Natural killer cell (primary cell): ENCODE results near the gene CYP4F8. TPM values are rescaled to one million over a fixed set of nuclear protein-coding genes. Genes with fewer than 3 reads are reported as not detected.
"Not testable (repeated sequence)": the region's sequence is repeated elsewhere in the genome, so short reads cannot be mapped to it uniquely, and the experiment has no call there.

ENCODE experiments used
- ATAC-seq, 3 donors: fragments of 150-1000 bp in 2 of 3; fragments of 200-7000 bp in 1 of 3; cut with Tn5 transposase; 1 replicate in 1 of 3; 2 replicates in 2 of 3; pipeline ENCODE4 v1.10.0; 2021; ENCODE audit warnings: mild to moderate bottlenecking in 2 of 3, moderate library complexity in 2 of 3
- DNase-seq, 2 donors: peaks; one replicate each; pipeline versions ENCODE4 v3.0.0 to v3.0.0-alpha.2; 2013 to 2021; ENCODE audit warnings: mixed read lengths in 1 of 2
- H3K27ac ChIP-seq: one replicate; pipeline ENCODE4 v1.5.1; 2013; ENCODE audit warnings: mild to moderate bottlenecking, low read length
- H3K27me3 ChIP-seq: one replicate; pipeline ENCODE4 v1.6.1; 2013; ENCODE audit warnings: low read length; ENCODE audit not compliant: control insufficient read depth, insufficient read depth
- H3K36me3 ChIP-seq: one replicate; pipeline ENCODE4 v1.6.1; 2013; ENCODE audit warnings: low read length; ENCODE audit not compliant: control insufficient read depth, insufficient read depth
- H3K4me1 ChIP-seq: one replicate; pipeline ENCODE4 v1.6.1; 2013; ENCODE audit warnings: low read length; ENCODE audit not compliant: control insufficient read depth, insufficient read depth
- H3K4me3 ChIP-seq: one replicate; pipeline ENCODE4 v1.5.1; 2013; ENCODE audit warnings: low read length
- H3K9me3 ChIP-seq: one replicate; pipeline ENCODE4 v1.6.1; 2013; ENCODE audit warnings: low read length; ENCODE audit not compliant: control insufficient read depth, insufficient read depth
- H3K27ac Mint-ChIP-seq, 2 donors: one replicate each; pipeline ENCODE4 v1.8.0; 2022; ENCODE audit warnings: mild to moderate bottlenecking in 2 of 2, mixed read lengths in 2 of 2, moderate library complexity in 1 of 2
- H3K27me3 Mint-ChIP-seq, 2 donors: one replicate each; pipeline ENCODE4 v1.8.0; 2022; ENCODE audit warnings: low read depth in 2 of 2, mixed read lengths in 2 of 2
- H3K36me3 Mint-ChIP-seq: one replicate; pipeline ENCODE4 v1.8.0; 2022; ENCODE audit warnings: mixed read lengths
- H3K4me1 Mint-ChIP-seq, 2 donors: one replicate each; pipeline ENCODE4 v1.8.0; 2022; ENCODE audit warnings: mixed read lengths in 2 of 2
- H3K4me3 Mint-ChIP-seq: one replicate; pipeline ENCODE4 v1.8.0; 2022; ENCODE audit warnings: mild to moderate bottlenecking, moderate library complexity, mixed read lengths
- H3K9me3 Mint-ChIP-seq, 2 donors: one replicate each; pipeline ENCODE4 v1.8.0; 2022; ENCODE audit warnings: mixed read lengths in 2 of 2
- WGBS: methylation state at CpG from one replicate; pipeline ENCODE4 v1.1.7; 2013; ENCODE audit warnings: missing lambda C conversion rate; ENCODE audit not compliant: insufficient coverage; 5-methylcytosine and 5-hydroxymethylcytosine counted together
- intact Hi-C: fragments of 100-400 bp; cut with micrococcal nuclease; formaldehyde crosslinking; loops from one replicate; pipeline ENCODE4 v1.14.2; 2022
- total RNA-seq, 4 donors: library from RNA; stranded (reverse); fragments of 120-200 nt in 1 of 4; gene quantifications; one replicate each; pipeline versions ENCODE4 v1.2.3 to v1.2.4, GENCODE V29; 2013 to 2022
- TF ChIP-seq, protein P1 (sequence below): fragments of 200-600 bp; IDR thresholded peaks from one replicate; pipeline ENCODE4 v1.8.0; 2022; ENCODE audit warnings: antibody characterized with exemption

CYP4F8 gene
- total RNA-seq, 3 donors from 2014 or later (not counting 1 experiment from before 2014, with no cell fraction given): not detected

DNA sequence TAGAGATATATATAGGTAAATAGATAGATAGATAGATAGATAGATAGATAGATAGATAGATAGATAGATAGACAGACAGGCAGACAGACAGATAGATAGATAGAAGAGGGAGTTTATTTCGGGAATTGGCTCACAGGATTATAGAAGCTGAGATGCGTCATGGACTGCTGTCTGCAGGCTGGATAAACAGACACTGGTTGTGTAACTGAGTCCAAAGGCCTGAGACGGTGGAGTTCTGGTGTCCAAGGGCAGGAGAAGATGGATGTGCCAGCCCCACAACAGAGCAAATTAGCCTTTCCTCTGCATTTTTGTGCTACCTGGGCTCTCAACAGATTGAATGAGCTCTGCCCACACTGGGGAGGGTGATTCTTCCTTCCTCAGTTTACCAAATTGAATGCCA lies 28.4 kb downstream of the CYP4F8 start:
- Histone ChIP-seq H3K9me3 (no peaks in the 10 kb centered on the region), H3K27ac (no peak overlapping the region), H3K4me3 (no peak overlapping the region), H3K36me3 (no peaks in the 10 kb centered on the region), H3K4me1 (peaks cover 13% of the 10 kb centered on the region), H3K27me3 (no peaks in the 10 kb centered on the region)
- H3K36me3 Mint-ChIP-seq: no peaks in the 10 kb centered on the region
- TF ChIP-seq, protein P1, sequence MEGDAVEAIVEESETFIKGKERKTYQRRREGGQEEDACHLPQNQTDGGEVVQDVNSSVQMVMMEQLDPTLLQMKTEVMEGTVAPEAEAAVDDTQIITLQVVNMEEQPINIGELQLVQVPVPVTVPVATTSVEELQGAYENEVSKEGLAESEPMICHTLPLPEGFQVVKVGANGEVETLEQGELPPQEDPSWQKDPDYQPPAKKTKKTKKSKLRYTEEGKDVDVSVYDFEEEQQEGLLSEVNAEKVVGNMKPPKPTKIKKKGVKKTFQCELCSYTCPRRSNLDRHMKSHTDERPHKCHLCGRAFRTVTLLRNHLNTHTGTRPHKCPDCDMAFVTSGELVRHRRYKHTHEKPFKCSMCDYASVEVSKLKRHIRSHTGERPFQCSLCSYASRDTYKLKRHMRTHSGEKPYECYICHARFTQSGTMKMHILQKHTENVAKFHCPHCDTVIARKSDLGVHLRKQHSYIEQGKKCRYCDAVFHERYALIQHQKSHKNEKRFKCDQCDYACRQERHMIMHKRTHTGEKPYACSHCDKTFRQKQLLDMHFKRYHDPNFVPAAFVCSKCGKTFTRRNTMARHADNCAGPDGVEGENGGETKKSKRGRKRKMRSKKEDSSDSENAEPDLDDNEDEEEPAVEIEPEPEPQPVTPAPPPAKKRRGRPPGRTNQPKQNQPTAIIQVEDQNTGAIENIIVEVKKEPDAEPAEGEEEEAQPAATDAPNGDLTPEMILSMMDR: no peak
- no peak overlapping the region for H3K4me3 Mint-ChIP-seq
- no peak overlapping the region for H3K27ac Mint-ChIP-seq
- H3K9me3 Mint-ChIP-seq: no peaks in the 10 kb centered on the region
- intact Hi-C loops: no loop called here
- no peak for DNase-seq
- ATAC-seq: no peak
- peaks cover 2 to 6% of the 10 kb centered on the region in 2 donors for H3K27me3 Mint-ChIP-seq
- WGBS: 88% methylated on average over 3 of the region's 3 CpGs
- H3K4me1 Mint-ChIP-seq: no peaks in the 10 kb centered on the region

DNA sequence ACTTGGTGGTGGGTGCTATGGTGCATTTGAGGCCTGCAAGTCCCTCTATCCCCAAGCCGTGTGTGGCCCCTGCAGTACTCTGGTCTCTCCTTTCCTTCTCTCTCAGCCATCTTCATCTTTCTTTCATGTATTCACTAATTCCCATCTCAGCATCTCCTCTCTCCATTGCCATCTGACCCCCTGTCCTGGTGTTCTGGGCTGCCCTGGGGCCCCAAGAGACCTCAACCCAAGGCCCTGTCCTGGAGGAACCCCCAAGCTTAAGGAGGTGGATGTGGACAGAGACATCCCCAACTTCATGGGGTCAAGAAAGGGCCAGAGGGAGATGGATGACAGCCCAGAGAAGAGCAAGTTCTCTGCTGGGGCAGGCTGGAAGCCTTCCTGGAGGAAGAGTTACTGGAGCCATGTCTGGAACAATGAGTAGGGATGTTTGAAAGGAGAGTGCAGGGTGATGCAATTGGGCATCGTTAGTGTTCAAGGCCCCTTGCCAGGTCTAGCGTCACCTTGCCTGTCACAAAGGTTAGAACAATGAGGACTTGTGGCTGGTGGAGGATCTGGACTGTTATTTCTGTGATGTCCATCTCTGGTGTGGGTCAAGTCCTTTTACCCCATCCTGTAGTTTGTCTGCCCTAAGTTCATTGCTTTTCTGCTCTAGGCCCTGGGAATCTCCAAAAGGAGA lies 29.2 kb downstream of the CYP4F8 start:
- no peaks in the 10 kb centered on the region for H3K36me3 Mint-ChIP-seq
- Histone ChIP-seq H3K36me3 (no peaks in the 10 kb centered on the region), H3K4me1 (peaks cover 13% of the 10 kb centered on the region), H3K4me3 (no peak overlapping the region), H3K27ac (no peak overlapping the region), H3K27me3 (no peaks in the 10 kb centered on the region), H3K9me3 (no peaks in the 10 kb centered on the region)
- no peaks in the 10 kb centered on the region for H3K9me3 Mint-ChIP-seq
- intact Hi-C loops: no loop called here
- H3K4me1 Mint-ChIP-seq: no peaks in the 10 kb centered on the region
- TF ChIP-seq, protein P1: no peak
- no peak overlapping the region for H3K4me3 Mint-ChIP-seq
- DNase-seq (no peak), ATAC-seq (no peak)
- WGBS: 88% methylated on average over 3 of the region's 3 CpGs
- H3K27me3 Mint-ChIP-seq: peaks cover 2 to 6% of the 10 kb centered on the region in 2 donors
- H3K27ac Mint-ChIP-seq: no peak overlapping the region

DNA sequence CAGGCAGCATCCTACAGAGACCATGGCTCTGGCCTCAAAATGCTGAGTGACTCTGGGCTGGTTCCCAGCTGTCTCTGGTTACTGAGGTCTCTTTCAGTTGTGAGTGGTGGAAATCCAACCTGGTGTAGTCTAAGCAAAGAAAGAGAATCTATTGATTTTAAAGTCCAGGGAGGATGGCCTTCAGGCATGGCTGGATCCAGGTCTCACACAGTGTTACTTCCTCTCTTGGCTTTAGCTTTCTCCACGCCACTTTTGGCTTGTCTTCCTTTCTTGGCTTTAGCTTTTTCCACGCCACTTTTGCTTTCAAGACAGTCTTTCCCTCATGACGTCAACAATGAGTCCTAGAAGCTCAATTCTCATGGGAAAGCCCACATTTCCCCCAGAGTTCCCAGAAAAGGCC lies 29.8 kb downstream of the CYP4F8 start:
- 79% methylated on average over 3 of the region's 3 CpGs for WGBS
- intact Hi-C loops: no loop called here
- Mint-ChIP-seq H3K36me3 (no peaks in the 10 kb centered on the region), H3K4me1 (no peaks in the 10 kb centered on the region), H3K27me3 (peaks cover 2 to 6% of the 10 kb centered on the region in 2 donors), H3K4me3 (no peak overlapping the region), H3K27ac (no peak overlapping the region), H3K9me3 (no peaks in the 10 kb centered on the region)
- no peak overlapping the region for H3K4me3 ChIP-seq
- H3K36me3 ChIP-seq: no peaks in the 10 kb centered on the region
- TF ChIP-seq, protein P1: no peak
- H3K27me3 ChIP-seq: no peaks in the 10 kb centered on the region
- peaks cover 13% of the 10 kb centered on the region for H3K4me1 ChIP-seq
- DNase-seq (no peak), ATAC-seq (no peak)
- no peaks in the 10 kb centered on the region for H3K9me3 ChIP-seq
- no peak overlapping the region for H3K27ac ChIP-seq

DNA sequence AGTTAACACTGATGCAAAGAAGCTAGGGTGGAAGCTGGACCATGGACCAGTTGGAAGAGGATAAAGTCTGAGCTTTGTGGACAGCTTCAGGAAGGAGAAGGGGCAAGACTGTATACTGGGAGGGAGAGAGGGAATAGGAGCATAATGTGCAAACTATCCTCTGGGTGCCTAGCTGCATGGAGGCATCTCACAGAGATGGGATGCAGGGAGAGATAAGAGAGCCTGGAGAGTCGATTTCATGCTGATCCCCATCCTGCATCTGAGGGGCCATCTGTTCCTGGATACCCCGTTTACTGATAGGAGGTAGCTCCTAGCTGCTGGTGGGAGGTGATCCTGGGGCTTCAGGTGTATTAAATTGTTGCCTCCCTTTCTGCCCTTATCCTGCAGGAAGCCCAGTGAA lies 34.5 kb downstream of the CYP4F8 start:
- TF ChIP-seq, protein P1: no peak
- H3K27ac Mint-ChIP-seq: no peak overlapping the region
- H3K9me3 Mint-ChIP-seq: no peaks in the 10 kb centered on the region
- WGBS: 78% methylated on average over 2 of the region's 2 CpGs
- H3K36me3 Mint-ChIP-seq: no peaks in the 10 kb centered on the region
- ATAC-seq: no peak
- Histone ChIP-seq H3K4me1 (no peaks in the 10 kb centered on the region), H3K4me3 (no peak overlapping the region), H3K27me3 (peaks cover 6% of the 10 kb centered on the region), H3K9me3 (no peaks in the 10 kb centered on the region), H3K36me3 (no peaks in the 10 kb centered on the region), H3K27ac (no peak overlapping the region)
- H3K27me3 Mint-ChIP-seq: peaks cover 20 to 23% of the 10 kb centered on the region in 2 donors
- no peaks in the 10 kb centered on the region for H3K4me1 Mint-ChIP-seq
- H3K4me3 Mint-ChIP-seq: no peak overlapping the region
- no peak for DNase-seq
- intact Hi-C loops: no loop called here

DNA sequence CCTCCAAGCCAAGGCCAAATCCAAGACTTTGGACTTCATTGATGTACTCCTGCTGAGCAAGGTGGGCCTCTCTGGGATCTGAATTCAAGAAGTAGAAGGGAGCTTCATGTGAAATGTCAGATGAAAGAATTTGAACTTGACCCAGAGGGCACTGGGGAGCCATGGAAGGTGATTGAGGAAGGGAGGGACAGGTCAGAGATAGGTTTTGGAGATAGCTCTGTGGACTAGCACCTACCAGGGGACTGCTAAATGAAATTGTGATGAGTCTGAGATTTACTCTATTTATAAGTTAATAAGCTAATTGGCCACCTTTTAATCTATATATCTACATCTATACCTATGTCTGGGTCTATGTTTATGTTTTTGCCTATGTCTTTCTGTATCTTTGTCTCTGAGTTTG lies 35.1 kb downstream of the CYP4F8 start:
- H3K9me3 ChIP-seq, H3K4me3 ChIP-seq, H3K4me1 ChIP-seq, H3K4me3 Mint-ChIP-seq, H3K36me3 Mint-ChIP-seq, H3K4me1 Mint-ChIP-seq, ATAC-seq, H3K27ac ChIP-seq, H3K27ac Mint-ChIP-seq, DNase-seq, H3K27me3 ChIP-seq, H3K9me3 Mint-ChIP-seq, H3K36me3 ChIP-seq, intact Hi-C loops: not testable (repeated sequence)
- peaks cover 25 to 26% of the 10 kb centered on the region in 2 donors for H3K27me3 Mint-ChIP-seq
